Measurements from ENCODE around the gene FAM133A.

Gene FAM133A

GRCh38 chrX:93673869-93674271, at the start of gene FAM133A:
FAM133A (plus strand) TSS chrX:93674206; CDS start chrX:93709420, 35,214 bp downstream.
- DNase-seq: no peak

- DNase-seq: no peak
These were observed 36.4 kb upstream of the FAM133A start for GRCh38 chrX:93637591-93637990.

GRCh38 chrX:93649381-93649780, 24.6 kb upstream of the FAM133A start:
- no peak for DNase-seq

- no peak for DNase-seq
These were observed 13.4 kb upstream of the FAM133A start for GRCh38 chrX:93660575-93660974.

- DNase-seq: no peak
These were observed 744 bp upstream of the FAM133A start, which contains the start of gene NAP1L3 for GRCh38 chrX:93673056-93673868. NAP1L3 (minus strand) TSS chrX:93673578; CDS start chrX:93673304, 274 bp downstream.

GRCh38 chrX:93695981-93696380, 22.0 kb downstream of the FAM133A start:
- DNase-seq: no peak

- no peak for DNase-seq
These were observed 29.7 kb downstream of the FAM133A start for GRCh38 chrX:93703701-93704100.

GRCh38 chrX:93711076-93711475, 37.1 kb downstream of the FAM133A start:
- no peak for DNase-seq

- no peak for DNase-seq
These were observed 67.8 kb downstream of the FAM133A start for GRCh38 chrX:93741811-93742210.

- no peak for DNase-seq
These were observed 86.2 kb downstream of the FAM133A start for GRCh38 chrX:93760163-93760562.
